Stimulated activated CD8-positive, alpha-beta memory T cell treated with anti-CD3 and anti-CD28 coated beads, Interleukin-4, amount 100 ng/mL, for 1 hour (primary cell): ENCODE results near the gene TGM2.
A peak's percentile ranks its signal among the peaks of the same experiment; 100 is the strongest.
"Not testable (repeated sequence)": the region's sequence is repeated elsewhere in the genome, so short reads cannot be mapped to it uniquely, and the experiment has no call there.

Source experiments
- DNase-seq, 2 donors: peaks; one replicate each; pipeline ENCODE4 v3.0.0-alpha.2; 2020; ENCODE audit warnings: low read depth in 2 of 2, low spot score in 1 of 2

TGM2 gene

DNA sequence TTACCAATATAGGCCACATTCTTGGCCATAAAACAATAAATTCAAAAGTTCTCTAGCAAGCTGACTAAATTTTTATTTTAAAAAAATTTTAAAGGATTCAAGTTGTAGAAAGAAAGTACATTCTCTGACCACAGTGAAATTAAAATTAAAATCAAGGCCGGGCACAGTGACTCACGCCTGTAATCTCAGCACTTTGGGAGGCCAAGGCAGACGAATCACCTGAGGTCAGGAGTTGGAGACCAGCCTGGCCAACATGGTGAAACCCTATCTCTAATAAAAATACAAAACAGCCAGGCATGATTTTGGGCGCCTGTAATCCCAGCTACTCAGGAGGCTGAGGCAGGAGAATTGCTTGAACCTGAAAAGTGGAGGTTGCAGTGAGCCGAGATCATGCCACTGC is 62.9 kb downstream of the TGM2 start:
- not testable (repeated sequence) for DNase-seq

DNA sequence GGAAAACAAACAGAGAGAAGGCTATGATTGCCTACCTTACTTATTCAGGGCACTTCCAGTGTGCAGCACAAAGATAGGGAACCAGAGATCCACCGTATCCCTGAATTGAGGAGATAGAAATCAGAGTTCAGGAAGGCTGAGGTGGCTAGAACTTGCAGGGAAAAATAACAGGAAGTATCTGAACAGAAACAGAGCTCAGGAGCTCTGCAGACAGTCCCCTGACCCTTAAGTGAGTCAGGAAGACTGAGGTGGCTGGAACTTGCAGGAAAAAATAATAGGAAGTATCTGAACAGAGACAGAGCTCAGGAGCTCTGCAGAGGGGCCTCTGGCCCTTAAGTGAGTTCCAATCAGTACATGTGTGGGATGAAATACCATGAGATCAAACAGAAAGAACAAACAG is 66.1 kb downstream of the TGM2 start:
- DNase-seq = no peak

DNA sequence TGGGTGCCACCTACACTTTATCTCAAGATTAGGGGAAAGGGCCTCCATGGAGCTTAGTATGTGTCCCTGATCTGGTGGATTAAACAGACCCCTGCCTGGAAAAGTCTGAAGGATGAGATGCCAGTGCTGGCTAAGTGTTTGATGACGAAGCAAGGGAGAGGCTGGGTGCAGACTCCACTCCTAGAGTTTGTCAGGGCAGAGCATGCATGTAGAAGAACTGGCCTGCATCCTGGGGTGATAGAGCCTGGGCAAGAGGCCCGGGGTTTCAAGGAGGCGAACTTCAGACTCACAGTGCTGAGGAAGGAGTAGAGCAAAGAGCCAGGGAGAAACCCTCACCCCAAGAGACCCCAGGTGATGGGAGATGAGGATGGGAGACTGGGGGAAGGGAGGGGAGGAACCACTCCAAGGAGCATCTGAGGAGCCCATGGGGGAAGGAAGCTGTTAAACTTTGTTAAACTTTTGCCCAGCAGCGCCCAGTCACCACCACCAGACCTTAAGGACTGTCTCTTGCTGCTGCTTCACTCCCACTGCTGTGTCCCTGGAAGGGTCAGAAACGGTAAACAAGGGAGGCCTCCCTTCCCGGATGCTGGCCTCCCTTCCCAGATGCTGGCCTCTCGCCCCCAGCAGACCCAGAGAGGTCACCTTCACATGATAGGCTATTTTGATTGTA is 69.9 kb downstream of the TGM2 start:
- DNase-seq = no peak

DNA sequence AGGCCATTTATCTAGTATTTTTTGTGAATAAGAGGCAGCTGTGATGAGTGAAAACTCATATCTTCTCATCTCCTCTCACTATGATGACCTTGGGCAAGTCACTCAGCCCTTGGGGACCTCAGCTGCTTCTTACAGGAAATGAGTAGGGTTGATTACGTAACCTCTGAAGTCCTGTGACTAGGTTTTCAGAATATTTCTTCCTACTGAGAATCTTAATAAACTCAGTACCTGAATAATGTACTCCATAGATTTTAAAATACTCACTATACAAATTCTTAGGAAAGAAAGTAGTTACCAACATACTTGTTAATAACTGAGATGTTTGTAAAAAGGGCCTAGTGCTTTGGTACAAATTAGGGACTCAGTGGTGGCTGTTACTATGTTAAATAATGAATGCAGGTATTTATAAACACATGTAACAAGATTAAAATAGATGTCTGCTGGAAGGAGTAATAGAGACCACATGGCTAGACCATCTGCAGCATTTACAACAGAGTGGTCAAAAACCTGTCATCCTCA is 70.6 kb downstream of the TGM2 start:
- DNase-seq = peak in 1 of 2 donors; percentile 8

DNA sequence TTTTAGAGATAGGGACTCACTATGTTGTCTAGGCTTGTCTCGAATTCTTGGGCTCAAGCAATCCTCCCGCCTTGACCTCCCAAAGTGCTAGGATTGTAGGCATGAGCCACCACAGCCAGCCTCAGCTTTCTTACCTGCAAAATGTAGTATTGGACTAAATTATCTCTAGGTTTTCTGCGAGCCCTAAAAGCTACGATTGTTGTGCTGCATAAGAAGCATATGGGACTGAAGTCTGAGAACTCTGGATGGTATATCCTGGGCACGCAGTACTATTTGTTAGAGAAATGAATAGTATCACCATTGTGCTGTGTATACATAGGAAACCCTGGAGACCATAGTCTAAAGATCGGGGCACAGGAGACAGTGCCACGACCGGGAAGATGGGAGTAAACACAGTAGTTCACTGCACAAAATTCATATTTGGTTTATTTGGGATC is 71.4 kb downstream of the TGM2 start:
- no peak for DNase-seq

DNA sequence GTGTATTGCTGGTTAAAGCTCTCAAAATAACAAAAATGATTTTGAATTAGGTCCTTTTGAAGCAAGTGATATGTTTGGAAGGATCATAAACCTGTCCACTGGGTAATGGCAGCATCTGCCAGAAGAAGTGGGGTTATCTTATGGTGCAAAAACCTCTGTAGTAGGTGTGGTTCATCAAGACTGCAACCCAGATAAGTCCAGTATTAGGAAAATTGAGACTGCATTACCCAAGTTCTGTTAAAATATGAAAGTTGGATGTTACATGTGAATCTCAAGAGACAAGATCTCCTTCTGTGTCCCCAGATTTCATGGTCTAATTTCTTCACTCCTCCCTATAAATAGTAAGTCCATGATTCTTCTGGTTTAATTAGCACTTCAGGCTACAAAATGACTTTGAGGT is 72.2 kb downstream of the TGM2 start:
- no peak for DNase-seq

DNA sequence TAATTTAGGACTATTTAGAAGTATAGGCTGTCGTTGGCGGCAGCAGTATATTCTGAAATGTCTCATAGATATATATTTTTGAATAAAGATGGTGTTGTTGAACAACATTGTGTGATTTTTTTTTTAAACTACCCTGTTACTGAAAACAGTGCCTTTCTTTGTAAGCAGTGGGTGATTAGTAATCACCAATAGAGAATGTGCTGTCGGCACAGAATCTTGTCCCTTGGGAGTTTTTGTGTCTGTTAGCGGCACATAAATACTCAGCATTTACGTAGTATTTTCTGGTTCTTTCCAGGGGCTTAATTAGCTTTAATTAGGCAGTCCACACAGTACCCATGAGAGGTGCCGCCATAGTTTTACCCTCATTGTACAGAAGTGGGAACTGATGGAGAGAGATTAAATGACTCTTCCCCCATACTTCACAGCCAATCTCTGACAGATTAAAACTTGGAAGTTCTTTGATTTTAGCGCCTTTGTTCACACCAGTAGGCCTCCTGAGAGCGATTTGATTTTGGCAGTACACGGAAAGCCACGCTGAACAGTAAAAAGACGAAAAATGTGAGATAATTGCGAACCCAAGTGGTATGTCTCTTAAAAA is 72.7 kb downstream of the TGM2 start:
- no peak for DNase-seq

DNA sequence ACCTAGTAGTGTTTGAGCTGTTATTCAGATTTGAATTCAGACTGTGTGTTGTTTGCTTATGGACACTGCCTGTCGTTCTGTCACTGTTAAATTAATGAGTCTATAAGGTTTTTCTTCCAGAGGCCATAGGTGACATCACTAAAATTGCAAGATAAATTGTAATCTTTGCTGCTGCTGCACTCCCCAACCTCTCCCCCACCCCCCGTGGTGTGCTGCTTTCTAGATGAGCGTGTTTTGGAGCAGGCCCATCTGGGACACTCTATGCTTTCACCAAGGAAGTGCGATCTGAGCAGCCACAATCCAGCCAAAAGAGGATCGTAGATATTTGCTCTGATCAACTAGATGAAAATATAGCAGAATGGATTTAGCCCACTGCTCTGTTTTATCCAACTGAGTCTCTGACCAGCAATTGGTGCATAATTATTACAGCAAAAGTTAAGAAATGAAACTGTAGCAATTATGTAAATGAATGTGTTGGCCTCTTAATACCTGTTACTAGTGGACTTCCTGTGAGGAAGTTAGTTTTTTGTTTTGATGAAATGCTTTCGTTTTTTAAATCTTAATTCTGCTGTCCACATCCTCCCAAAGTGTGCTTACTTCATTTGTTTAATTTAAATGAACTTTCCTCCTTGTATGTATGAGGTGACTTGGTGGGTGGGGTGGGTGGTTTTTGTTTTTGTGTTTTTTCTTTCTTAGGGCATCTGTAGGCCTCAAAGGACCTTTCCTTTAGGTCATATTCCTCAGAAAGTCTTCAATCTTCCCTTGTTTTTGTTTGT is 73.4 kb downstream of the TGM2 start:
- DNase-seq = no peak

DNA sequence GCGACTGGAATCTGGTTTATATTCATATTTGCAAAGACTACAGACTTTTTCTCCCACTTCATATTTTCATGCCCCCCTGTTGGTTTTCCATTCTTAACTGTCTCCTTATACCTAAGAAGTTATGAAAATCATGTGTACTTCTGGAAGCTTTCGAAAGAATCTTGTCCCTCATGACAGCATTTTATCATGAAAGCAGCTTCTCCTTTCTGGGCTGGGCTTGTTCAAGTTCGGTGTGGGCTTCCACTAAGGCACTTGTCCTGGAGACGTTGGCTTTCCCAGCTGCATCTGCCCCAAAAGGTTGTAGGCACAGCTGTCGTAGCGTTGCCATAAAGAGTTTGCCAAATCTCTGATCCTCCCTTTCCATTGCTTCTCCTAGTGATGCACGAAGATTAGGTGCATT is 75.0 kb downstream of the TGM2 start:
- no peak for DNase-seq

DNA sequence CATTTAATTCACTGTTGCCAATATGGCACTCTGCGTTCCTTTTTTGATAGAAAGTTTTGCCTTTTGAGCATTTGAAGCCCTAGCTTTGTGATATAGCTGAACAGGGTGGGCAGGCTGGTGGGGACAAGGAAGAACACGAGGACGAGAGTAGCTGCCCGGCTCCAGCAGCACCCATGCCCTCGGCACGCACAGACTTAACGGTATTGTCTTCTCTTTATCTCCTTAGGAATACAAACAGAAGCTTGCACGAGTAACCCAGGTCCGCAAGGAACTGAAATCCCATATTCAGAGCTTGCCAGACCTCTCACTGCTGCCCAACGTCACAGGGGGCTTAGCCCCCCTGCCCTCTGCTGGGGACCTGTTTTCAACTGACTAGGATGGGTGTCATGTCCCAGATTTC is 75.6 kb downstream of the TGM2 start:
- no peak for DNase-seq

DNA sequence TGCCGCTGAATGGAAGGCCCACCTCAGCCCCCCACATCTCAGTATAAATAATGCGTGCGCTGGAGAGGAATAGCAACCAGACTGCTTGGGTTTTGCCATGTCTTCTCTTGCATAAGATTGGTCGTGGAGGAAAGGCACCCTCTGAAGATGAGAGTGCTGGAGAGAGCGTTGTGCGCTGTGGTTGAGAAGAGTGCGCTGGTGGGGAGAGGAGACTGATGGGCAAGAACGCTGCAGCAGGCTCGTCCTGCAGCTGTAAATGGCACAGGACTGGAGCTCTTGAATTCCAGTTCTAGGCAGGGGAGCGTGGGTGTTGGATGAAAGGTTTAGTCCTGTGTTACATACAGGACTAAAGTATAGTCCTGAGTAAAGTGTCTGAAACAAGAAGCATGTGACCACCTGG is 80.0 kb downstream of the TGM2 start:
- no peak for DNase-seq

DNA sequence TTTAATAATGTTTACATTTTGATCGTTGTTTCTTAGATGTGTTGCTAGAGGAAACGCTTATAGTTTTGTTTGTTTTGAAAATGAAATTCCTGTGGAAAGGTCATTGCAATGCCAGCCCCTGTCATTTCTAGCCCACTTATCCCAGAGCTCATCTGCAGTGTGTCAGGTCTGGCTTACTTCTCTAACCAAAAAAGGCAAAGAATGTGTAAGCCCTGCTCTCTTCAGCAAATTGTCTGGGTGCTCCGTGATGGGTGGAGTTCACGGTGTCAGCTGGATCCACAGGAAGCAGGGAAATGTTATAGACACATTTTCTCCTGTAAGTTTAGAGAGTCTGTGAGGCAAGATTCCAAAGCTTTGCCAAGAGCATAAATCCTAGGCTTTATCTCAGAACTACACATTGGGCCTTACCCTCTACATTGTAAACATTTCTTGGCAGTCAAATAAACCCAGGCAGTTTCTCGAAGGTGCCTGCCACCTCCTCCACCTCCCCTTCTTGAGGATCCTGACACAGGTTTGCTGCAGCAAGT is 80.6 kb downstream of the TGM2 start:
- no peak for DNase-seq

DNA sequence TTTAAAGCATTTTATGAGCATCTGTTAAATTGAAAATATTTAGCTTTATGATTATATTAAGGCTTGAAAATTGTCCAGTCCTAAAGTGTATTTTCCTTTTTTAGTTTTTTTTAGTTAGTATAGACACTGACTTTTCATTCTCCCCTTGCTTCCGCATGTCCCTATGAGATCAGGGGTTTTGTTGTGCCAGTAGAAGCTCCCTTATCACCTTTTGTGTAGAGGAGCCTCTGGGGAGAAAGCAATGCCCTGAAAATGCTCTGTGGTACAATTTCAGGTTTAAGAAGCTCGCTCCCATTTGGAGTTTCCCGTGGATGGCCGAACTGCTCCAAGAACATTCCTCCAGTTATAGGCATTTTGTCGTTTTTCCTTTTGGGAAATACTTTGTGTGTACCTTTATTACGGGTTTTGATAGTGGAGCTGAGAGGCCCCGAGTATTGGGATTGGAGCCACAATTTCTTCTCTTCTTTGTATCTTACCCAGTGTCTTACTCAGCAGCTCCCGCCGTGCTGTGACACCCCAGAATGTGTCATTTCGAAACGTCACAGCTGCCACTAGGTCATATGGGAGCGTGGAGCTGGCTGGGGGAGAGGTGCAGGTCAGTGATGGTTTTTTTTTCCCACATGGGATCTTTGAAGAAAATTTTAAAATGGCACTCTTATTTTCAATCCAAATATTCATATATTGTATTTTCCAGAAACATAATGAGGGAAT is 81.6 kb downstream of the TGM2 start:
- no peak for DNase-seq

DNA sequence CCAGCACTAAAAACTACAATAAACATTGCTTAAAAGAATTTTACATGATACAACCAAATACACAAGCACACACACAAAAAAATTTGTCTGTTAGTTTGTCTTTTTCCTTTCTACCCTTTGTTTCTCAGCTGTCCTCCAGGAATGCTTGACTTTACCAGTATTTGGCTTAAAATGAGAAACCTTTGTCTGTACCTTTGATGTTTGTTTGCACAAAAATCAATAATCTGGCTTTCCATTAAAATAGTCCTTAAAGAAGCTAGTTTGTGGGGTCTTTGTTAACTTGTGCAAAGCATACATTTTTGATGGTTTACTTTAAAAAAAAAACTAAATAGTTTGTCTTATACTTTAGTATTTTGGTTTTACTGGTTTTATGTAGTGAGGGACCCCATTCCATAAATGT is 82.2 kb downstream of the TGM2 start:
- DNase-seq = no peak

DNA sequence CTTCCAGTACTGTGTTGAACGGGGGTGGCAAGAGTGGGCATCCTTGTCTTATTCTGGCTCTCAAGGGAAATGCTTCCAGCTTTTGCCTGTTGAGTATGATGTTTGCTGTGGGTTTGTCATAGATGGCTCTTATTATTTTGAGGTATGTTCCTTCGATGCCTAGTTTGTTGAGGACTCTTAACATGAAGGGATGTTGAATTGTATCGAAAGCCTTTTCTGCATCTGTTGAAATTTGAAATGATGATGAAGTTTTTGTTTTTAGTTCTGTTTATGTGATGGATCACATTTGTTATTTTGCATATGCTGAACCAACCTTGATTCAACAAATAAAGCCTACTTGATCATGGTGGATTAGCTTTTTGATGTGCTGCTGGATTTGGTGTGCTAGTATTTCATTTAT is 83.5 kb downstream of the TGM2 start:
- DNase-seq = no peak

DNA sequence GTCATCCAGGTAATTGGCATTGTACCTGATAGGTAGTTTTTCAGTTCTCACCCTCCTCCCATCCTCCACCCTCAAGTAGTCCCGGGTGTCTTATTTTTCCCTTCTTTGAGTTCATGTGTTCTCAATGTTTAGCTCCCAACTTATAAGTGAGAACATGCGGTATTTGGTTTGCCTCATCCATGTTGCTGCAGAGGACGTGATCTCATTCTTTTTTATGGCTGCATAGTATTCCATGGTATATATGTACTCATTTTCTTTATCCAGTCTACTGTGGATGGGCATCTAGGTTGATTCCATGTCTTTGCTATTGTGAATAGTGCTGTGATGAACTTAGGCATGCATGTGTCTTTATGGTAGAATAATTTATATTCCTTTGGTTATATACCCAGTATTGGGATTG is 85.7 kb downstream of the TGM2 start:
- DNase-seq = no peak

DNA sequence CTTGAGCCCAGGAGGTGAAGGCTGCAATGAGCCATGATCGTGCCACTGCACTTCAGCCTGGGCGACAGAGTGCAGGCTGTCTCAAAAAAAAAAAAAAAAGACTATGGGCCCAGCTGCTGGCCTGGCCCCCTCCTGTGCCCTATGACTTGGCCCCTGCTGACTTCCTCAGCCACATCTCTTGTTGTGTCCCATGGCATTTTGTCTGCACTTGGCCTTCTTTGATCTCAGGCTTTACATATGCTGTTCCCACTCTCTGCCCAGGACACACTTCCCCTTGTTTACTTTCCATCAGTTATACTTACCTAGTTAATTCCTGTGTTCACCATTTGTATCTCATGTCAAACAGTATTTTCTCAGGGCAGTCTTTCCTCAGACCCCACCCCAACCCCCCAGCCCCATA is 87.0 kb downstream of the TGM2 start:
- no peak for DNase-seq
